Liver (tissue), 3 donors: Measurements from ENCODE around the gene HLA-DOB.

Experiments used
- CTCF ChIP-seq: fragments of 150-350 bp; IDR thresholded peaks from 2 replicates; pipeline ENCODE4 v1.5.1; 2017; ENCODE audit warnings: improper control_type of control experiment, low read depth, low read length; ENCODE audit not compliant: missing input control
- FOXA2 ChIP-seq: IDR thresholded peaks from 2 replicates; pipeline ENCODE4 v1.6.1; 2016; ENCODE audit warnings: antibody characterized with exemption
- GABPA ChIP-seq, 2 donors: IDR thresholded peaks in 1 of 2; conservative IDR thresholded peaks in 1 of 2; 2 replicates each; pipeline ENCODE4 v1.6.1; 2016; ENCODE audit warnings: antibody characterized with exemption in 2 of 2, mild to moderate bottlenecking in 1 of 2, moderate library complexity in 1 of 2
- MAX ChIP-seq: IDR thresholded peaks from 2 replicates; pipeline ENCODE4 v1.6.1; 2016; ENCODE audit warnings: antibody characterized with exemption
- RAD21 ChIP-seq, 2 donors: IDR thresholded peaks; 2 replicates each; pipeline ENCODE4 v1.6.1; 2016; ENCODE audit warnings: antibody characterized with exemption in 2 of 2, mild to moderate bottlenecking in 2 of 2
- REST ChIP-seq: IDR thresholded peaks from 2 replicates; pipeline ENCODE4 v1.6.1; 2016; ENCODE audit warnings: antibody characterized with exemption, mild to moderate bottlenecking
- YY1 ChIP-seq: IDR thresholded peaks from 2 replicates; pipeline ENCODE4 v1.6.1; 2016; ENCODE audit warnings: antibody characterized with exemption, mild to moderate bottlenecking
- TF ChIP-seq, protein P1 (sequence below): IDR thresholded peaks from 2 replicates; pipeline ENCODE4 v1.6.1; 2016; ENCODE audit warnings: antibody characterized with exemption
- TF ChIP-seq, protein P2 (sequence below): IDR thresholded peaks from 2 replicates; pipeline ENCODE4 v1.6.1; 2016; ENCODE audit warnings: antibody characterized with exemption
- donor health status: healthy.
- donor health status: healthy.

GRCh38 chr6:32844839-32845383, 28.1 kb upstream of the HLA-DOB start:
- no peak for TF ChIP-seq REST
- no peak for TF ChIP-seq YY1
- no peak for TF ChIP-seq RAD21 (IDR thresholded peaks at IDR 0.05)
- no peak for TF ChIP-seq CTCF
- TF ChIP-seq GABPA (IDR thresholded peaks at IDR 0.05 in 1 of 2, conservative IDR thresholded peaks at IDR 0.05 in 1 of 2): no peak
- TF ChIP-seq, protein P1, sequence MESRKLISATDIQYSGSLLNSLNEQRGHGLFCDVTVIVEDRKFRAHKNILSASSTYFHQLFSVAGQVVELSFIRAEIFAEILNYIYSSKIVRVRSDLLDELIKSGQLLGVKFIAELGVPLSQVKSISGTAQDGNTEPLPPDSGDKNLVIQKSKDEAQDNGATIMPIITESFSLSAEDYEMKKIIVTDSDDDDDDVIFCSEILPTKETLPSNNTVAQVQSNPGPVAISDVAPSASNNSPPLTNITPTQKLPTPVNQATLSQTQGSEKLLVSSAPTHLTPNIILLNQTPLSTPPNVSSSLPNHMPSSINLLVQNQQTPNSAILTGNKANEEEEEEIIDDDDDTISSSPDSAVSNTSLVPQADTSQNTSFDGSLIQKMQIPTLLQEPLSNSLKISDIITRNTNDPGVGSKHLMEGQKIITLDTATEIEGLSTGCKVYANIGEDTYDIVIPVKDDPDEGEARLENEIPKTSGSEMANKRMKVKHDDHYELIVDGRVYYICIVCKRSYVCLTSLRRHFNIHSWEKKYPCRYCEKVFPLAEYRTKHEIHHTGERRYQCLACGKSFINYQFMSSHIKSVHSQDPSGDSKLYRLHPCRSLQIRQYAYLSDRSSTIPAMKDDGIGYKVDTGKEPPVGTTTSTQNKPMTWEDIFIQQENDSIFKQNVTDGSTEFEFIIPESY: no peak
- TF ChIP-seq FOXA2: no peak
- TF ChIP-seq MAX: no peak
- TF ChIP-seq, protein P2, sequence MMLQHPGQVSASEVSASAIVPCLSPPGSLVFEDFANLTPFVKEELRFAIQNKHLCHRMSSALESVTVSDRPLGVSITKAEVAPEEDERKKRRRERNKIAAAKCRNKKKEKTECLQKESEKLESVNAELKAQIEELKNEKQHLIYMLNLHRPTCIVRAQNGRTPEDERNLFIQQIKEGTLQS: no peak
